HG03280 (cell line): ENCODE measurements around the gene ACE.
A peak's percentile ranks its signal among the peaks of the same experiment; 100 is the strongest.

Experiments
- ATAC-seq: cut with Tn5 transposase; IDR thresholded peaks from one replicate; pipeline ENCODE4 v1.9.1; 2021; ENCODE audit warnings: mild to moderate bottlenecking, moderate library complexity; ENCODE audit not compliant: unreplicated experiment

ACE gene

GRCh38 chr17:63474586-63475460 is 2.0 kb upstream of the ACE start:
- no peak for ATAC-seq

GRCh38 chr17:63475491-63476412 is 1.1 kb upstream of the ACE start:
- no peak for ATAC-seq

GRCh38 chr17:63476459-63476853 is 405 bp upstream of the ACE start:
- ATAC-seq: no peak

- ATAC-seq: peak; percentile 10
These were observed 899 bp downstream of the ACE start for GRCh38 chr17:63477480-63478440.

- peak; percentile 73 for ATAC-seq
These were observed 2.1 kb downstream of the ACE start for GRCh38 chr17:63478814-63479494.

GRCh38 chr17:63479495-63480184 is 2.8 kb downstream of the ACE start:
- no peak for ATAC-seq

- ATAC-seq: no peak
These were observed 3.4 kb downstream of the ACE start for GRCh38 chr17:63480192-63480784.

- ATAC-seq: no peak
These were observed 4.1 kb downstream of the ACE start for GRCh38 chr17:63480826-63481487.

GRCh38 chr17:63481488-63481870 is 4.6 kb downstream of the ACE start:
- no peak for ATAC-seq

- ATAC-seq: no peak
These were observed 5.6 kb downstream of the ACE start for GRCh38 chr17:63482509-63482908.

GRCh38 chr17:63483038-63483437 is 6.2 kb downstream of the ACE start:
- no peak for ATAC-seq

GRCh38 chr17:63483655-63484575 is 7.1 kb downstream of the ACE start:
- ATAC-seq: no peak

- no peak for ATAC-seq
These were observed 9.6 kb downstream of the ACE start for GRCh38 chr17:63486317-63487013.

- no peak for ATAC-seq
These were observed 10.1 kb downstream of the ACE start for GRCh38 chr17:63487014-63487339.

GRCh38 chr17:63488851-63489250 is 12.0 kb downstream of the ACE start:
- ATAC-seq: no peak

- no peak for ATAC-seq
These were observed 12.4 kb downstream of the ACE start for GRCh38 chr17:63489291-63489690.

- no peak for ATAC-seq
These were observed 13.5 kb downstream of the ACE start for GRCh38 chr17:63490329-63490728.
